MM.1S (cell line): ENCODE results near the gene CDC14C.

Source experiments
- DNase-seq: peaks from one replicate; pipeline ENCODE4 v3.0.0-alpha.2; 2015
- H2AFZ ChIP-seq: fragments of 300-600 bp; sonication (generic); 2 replicates; pipeline ENCODE4 v1.6.0; 2016; ENCODE audit warnings: antibody characterized with exemption, low read length
- H3F3A ChIP-seq: fragments of 300-600 bp; sonication (generic); 2 replicates; pipeline ENCODE4 v1.6.1; 2016; ENCODE audit warnings: mild to moderate bottlenecking, antibody characterized with exemption, low read length, moderate library complexity, mixed read lengths; ENCODE audit not compliant: insufficient read depth
- H3K27ac ChIP-seq: fragments of 300-600 bp; sonication (generic); 2 replicates; pipeline ENCODE4 v1.5.1; 2016; ENCODE audit warnings: mild to moderate bottlenecking, low read length
- H3K27me3 ChIP-seq: fragments of 300-600 bp; sonication (generic); replicated peaks from 2 replicates; pipeline ENCODE4 v1.6.0; 2016; ENCODE audit warnings: low read length; ENCODE audit not compliant: insufficient read depth
- H3K36me3 ChIP-seq: fragments of 300-600 bp; sonication (generic); replicated peaks from 2 replicates; pipeline ENCODE4 v1.6.1; 2016; ENCODE audit warnings: mild to moderate bottlenecking, low read length, mixed read lengths; ENCODE audit not compliant: insufficient read depth
- H3K4me1 ChIP-seq: fragments of 300-600 bp; sonication (generic); 2 replicates; pipeline ENCODE4 v1.6.1; 2016; ENCODE audit warnings: low read length, mixed read lengths
- H3K4me2 ChIP-seq: fragments of 300-600 bp; sonication (generic); 2 replicates; pipeline ENCODE4 v1.6.0; 2016; ENCODE audit warnings: low read depth, low read length
- H3K4me3 ChIP-seq: fragments of 300-600 bp; sonication (generic); 2 replicates; pipeline ENCODE4 v1.5.1; 2016; ENCODE audit warnings: low read length, mixed read lengths
- H3K79me2 ChIP-seq: fragments of 300-600 bp; sonication (generic); 2 replicates; pipeline ENCODE4 v1.6.1; 2016; ENCODE audit warnings: mixed run types, low read length, mixed read lengths
- H3K9ac ChIP-seq: fragments of 300-600 bp; sonication (generic); 2 replicates; pipeline ENCODE4 v1.6.1; 2016; ENCODE audit warnings: low read length, mixed read lengths
- H3K9me2 ChIP-seq: fragments of 300-600 bp; sonication (generic); replicated peaks from 2 replicates; pipeline ENCODE4 v1.6.1; 2016; ENCODE audit warnings: mild to moderate bottlenecking, low read length, mixed read lengths; ENCODE audit not compliant: insufficient read depth
- H3K9me3 ChIP-seq: fragments of 300-600 bp; sonication (generic); replicated peaks from 2 replicates; pipeline ENCODE4 v1.6.1; 2016; ENCODE audit warnings: mild to moderate bottlenecking, low read length, mixed read lengths; ENCODE audit not compliant: insufficient read depth
- H4K20me1 ChIP-seq: fragments of 300-600 bp; sonication (generic); 2 replicates; pipeline ENCODE4 v1.6.1; 2016; ENCODE audit warnings: mild to moderate bottlenecking, low read length, moderate library complexity, mixed read lengths; ENCODE audit not compliant: insufficient read depth
- EZH2 ChIP-seq: fragments of 300-600 bp; sonication (generic); optimal IDR thresholded peaks from 2 replicates; pipeline ENCODE3; 2017; ENCODE audit warnings: low read depth, mild to moderate bottlenecking, antibody characterized with exemption, low read length, mixed read lengths
- EZH2phosphoT487 ChIP-seq: fragments of 300-600 bp; sonication (generic); IDR thresholded peaks from 2 replicates; pipeline ENCODE4 v1.6.1; 2018; ENCODE audit warnings: antibody characterized with exemption, low read length
- TF ChIP-seq, protein P1 (sequence below): fragments of 300-600 bp; sonication (generic); IDR thresholded peaks from 2 replicates; pipeline ENCODE4 v1.5.1; 2016; ENCODE audit warnings: antibody characterized with exemption, low read length, mixed read lengths

CDC14C gene

DNA sequence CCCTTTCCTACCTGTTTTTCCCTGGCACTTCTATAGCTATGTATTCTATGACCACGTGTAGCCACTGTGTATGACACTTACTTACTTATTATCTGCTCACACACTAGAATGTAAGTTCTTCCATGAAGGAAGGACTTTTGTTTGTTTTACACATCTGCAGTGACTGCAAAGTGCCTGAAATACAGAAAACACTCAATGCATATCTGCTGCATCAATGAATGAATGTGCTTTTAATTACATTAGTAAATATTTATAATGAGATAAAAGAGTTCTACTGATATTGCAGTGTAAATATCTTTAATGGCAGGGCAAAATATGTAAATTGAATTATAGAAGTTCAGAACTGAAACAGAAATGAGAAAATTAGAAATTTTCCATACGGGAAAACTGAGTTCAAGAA lies 43.5 kb upstream of the CDC14C start:
- no peak overlapping the region for H3K4me3 ChIP-seq
- H3K27ac ChIP-seq = no peak overlapping the region
- H3K4me2 ChIP-seq = no peak overlapping the region
- H3K27me3 ChIP-seq = no peaks in the 10 kb centered on the region
- no peaks in the 10 kb centered on the region for H3K9me2 ChIP-seq
- no peak for DNase-seq
- H3K79me2 ChIP-seq = no peaks in the 10 kb centered on the region
- no peak overlapping the region for H2AFZ ChIP-seq
- no peaks in the 10 kb centered on the region for H4K20me1 ChIP-seq
- H3F3A ChIP-seq = no peaks in the 10 kb centered on the region
- no peaks in the 10 kb centered on the region for H3K9me3 ChIP-seq
- TF ChIP-seq, protein P1, sequence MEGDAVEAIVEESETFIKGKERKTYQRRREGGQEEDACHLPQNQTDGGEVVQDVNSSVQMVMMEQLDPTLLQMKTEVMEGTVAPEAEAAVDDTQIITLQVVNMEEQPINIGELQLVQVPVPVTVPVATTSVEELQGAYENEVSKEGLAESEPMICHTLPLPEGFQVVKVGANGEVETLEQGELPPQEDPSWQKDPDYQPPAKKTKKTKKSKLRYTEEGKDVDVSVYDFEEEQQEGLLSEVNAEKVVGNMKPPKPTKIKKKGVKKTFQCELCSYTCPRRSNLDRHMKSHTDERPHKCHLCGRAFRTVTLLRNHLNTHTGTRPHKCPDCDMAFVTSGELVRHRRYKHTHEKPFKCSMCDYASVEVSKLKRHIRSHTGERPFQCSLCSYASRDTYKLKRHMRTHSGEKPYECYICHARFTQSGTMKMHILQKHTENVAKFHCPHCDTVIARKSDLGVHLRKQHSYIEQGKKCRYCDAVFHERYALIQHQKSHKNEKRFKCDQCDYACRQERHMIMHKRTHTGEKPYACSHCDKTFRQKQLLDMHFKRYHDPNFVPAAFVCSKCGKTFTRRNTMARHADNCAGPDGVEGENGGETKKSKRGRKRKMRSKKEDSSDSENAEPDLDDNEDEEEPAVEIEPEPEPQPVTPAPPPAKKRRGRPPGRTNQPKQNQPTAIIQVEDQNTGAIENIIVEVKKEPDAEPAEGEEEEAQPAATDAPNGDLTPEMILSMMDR = no peak
- TF ChIP-seq EZH2phosphoT487 (no peak), EZH2 (no peak)
- no peak overlapping the region for H3K9ac ChIP-seq
- H3K4me1 ChIP-seq = peaks cover 12% of the 10 kb centered on the region; the same call in 1 of the 2 replicates
- no peaks in the 10 kb centered on the region for H3K36me3 ChIP-seq

DNA sequence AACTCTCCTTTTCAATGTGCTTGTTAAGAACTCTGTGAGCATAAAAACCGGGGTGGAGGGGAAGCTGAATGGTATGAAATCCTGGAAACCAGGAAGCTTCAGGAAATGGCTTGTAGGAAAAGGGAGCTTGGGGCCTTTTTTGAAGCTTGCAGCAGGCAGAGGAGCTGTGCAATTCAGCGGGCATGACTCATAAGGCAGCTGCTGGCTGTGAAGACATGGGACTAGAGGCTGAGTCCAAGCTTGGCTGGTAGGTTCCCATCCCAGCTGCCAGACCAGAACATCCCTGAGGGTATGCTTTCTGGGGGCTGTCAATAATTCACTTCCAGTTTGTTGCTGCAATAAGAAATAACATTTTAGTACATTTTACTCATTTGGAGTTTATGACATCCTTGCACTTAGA lies 36.8 kb upstream of the CDC14C start:
- Histone ChIP-seq H3K27ac (no peak overlapping the region), H2AFZ (no peak overlapping the region), H3K9me2 (no peaks in the 10 kb centered on the region), H3K4me3 (no peak overlapping the region), H3K36me3 (no peaks in the 10 kb centered on the region), H3K27me3 (no peaks in the 10 kb centered on the region), H4K20me1 (no peaks in the 10 kb centered on the region), H3K9me3 (no peaks in the 10 kb centered on the region), H3K4me1 (no peaks in the 10 kb centered on the region), H3K9ac (no peak overlapping the region), H3K4me2 (no peak overlapping the region), H3F3A (no peaks in the 10 kb centered on the region), H3K79me2 (no peaks in the 10 kb centered on the region)
- TF ChIP-seq EZH2 = no peak
- TF ChIP-seq, protein P1 = no peak
- TF ChIP-seq EZH2phosphoT487 = no peak
- DNase-seq = no peak

DNA sequence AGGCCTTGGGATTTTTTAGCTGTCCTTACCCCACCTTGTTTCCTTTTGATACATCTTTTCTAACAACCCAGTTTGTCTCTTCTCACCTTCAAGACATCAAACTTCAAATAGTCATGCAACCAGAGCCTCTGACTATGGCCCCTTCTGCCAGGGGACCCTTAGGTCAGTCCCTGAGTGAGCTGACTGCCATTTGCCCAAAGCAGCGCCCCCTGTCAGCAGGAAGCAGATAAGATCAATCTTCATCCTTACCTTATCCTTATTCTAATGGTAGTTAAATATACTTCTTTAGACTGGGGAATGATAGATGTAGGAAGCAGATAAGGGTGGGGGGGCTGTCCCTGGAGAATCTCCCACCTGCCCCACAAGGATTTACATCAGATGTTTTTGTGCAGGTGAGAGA lies 29.8 kb upstream of the CDC14C start:
- no peak for TF ChIP-seq EZH2
- TF ChIP-seq EZH2phosphoT487 = no peak
- TF ChIP-seq, protein P1 = no peak
- H3K36me3 ChIP-seq = no peaks in the 10 kb centered on the region
- no peaks in the 10 kb centered on the region for H3K4me1 ChIP-seq
- no peaks in the 10 kb centered on the region for H3K79me2 ChIP-seq
- H3K27ac ChIP-seq = no peak overlapping the region
- no peak for DNase-seq
- no peaks in the 10 kb centered on the region for H4K20me1 ChIP-seq
- no peaks in the 10 kb centered on the region for H3K27me3 ChIP-seq
- no peaks in the 10 kb centered on the region for H3K9me2 ChIP-seq
- H3K4me2 ChIP-seq = no peak overlapping the region
- no peaks in the 10 kb centered on the region for H3F3A ChIP-seq
- no peak overlapping the region for H3K4me3 ChIP-seq
- H3K9me3 ChIP-seq = no peaks in the 10 kb centered on the region
- no peak overlapping the region for H2AFZ ChIP-seq
- no peak overlapping the region for H3K9ac ChIP-seq
